OCI-M2 (cell line): Measurements from ENCODE around the gene ZNF615.
"Not testable (repeated sequence)": the region's sequence is repeated elsewhere in the genome, so short reads cannot be mapped to it uniquely, and the experiment has no call there.

Source experiments
- DNase-seq: peaks from one replicate; lab custom pipeline; 2025; ENCODE audit not compliant: unreplicated experiment; lab: John Stamatoyannopoulos, UW

Gene ZNF615

GRCh38 chr19:52007806-52008557 is at the start of gene ZNF615:
Gene ZNF615, minus strand, starts transcription at chr19:52008211. Its CDS starts 4,500 bp downstream, at chr19:52003711.
- DNase-seq = peak; percentile 86

- not testable (repeated sequence) for DNase-seq
Measured at GRCh38 chr19:52056480-52056879, 48.5 kb upstream of the ZNF615 start.

- DNase-seq = not testable (repeated sequence)
Measured at GRCh38 chr19:52051736-52052135, 43.7 kb upstream of the ZNF615 start.

- DNase-seq = peak; percentile 69
Measured at GRCh38 chr19:52048555-52049501, 40.8 kb upstream of the ZNF615 start, which contains the start of gene ZNF432. Gene ZNF432, minus strand, starts transcription at chr19:52048838. Its CDS starts 1,970 bp downstream, at chr19:52046868.

- no peak for DNase-seq
Measured at GRCh38 chr19:52039169-52039568, 31.2 kb upstream of the ZNF615 start.

GRCh38 chr19:52034051-52034728 is 26.2 kb upstream of the ZNF615 start:
- no peak for DNase-seq

GRCh38 chr19:52028780-52029123 is 20.7 kb upstream of the ZNF615 start:
- no peak for DNase-seq

GRCh38 chr19:52028027-52028779 is 20.2 kb upstream of the ZNF615 start, which contains the start of gene ZNF614:
Gene ZNF614, minus strand, starts transcription at chr19:52028379. Its CDS starts 2,634 bp downstream, at chr19:52025745.
- peak; percentile 84 for DNase-seq

GRCh38 chr19:52026255-52026990 is 18.4 kb upstream of the ZNF615 start:
- DNase-seq = not testable (repeated sequence)

- not testable (repeated sequence) for DNase-seq
Measured at GRCh38 chr19:52024478-52024877, 16.5 kb upstream of the ZNF615 start.

- DNase-seq = no peak
Measured at GRCh38 chr19:52022193-52022592, 14.2 kb upstream of the ZNF615 start.

GRCh38 chr19:52020506-52020905 is 12.5 kb upstream of the ZNF615 start:
- DNase-seq = no peak

- DNase-seq = no peak
Measured at GRCh38 chr19:52010674-52011073, 2.7 kb upstream of the ZNF615 start.

- no peak for DNase-seq
Measured at GRCh38 chr19:52007451-52007805, 583 bp downstream of the ZNF615 start.

GRCh38 chr19:51994048-51994644 is 13.9 kb downstream of the ZNF615 start:
- no peak for DNase-seq

- DNase-seq = no peak
Measured at GRCh38 chr19:51993422-51993821, 14.6 kb downstream of the ZNF615 start.

GRCh38 chr19:51986309-51987291 is 21.4 kb downstream of the ZNF615 start, which contains the start of gene ZNF350:
Gene ZNF350, minus strand, starts transcription at chr19:51986840. Its CDS starts 12,480 bp downstream, at chr19:51974360.
- no peak for DNase-seq

GRCh38 chr19:51983361-51983760 is 24.6 kb downstream of the ZNF615 start:
- DNase-seq = no peak
